MCF 10A (cell line): ENCODE data around the gene ATP5MC3. TPM values are rescaled to one million over a fixed set of nuclear protein-coding genes. Genes with fewer than 3 reads are reported as not detected.
A peak's percentile ranks its signal among the peaks of the same experiment; 100 is the strongest.

Experiments
- BruUV-seq: library from RNA; stranded (reverse); fragments of 400-500 nt; replicated peaks from 2 replicates; lab custom pipeline; 2021; lab: Mats Ljungman, UMichigan
- CTCF ChIA-PET: fragments of 300-600 bp; sonication (Branson Sonifier 250); formaldehyde crosslinking; extraction: SDS; loops from one replicate; lab custom pipeline; 2021; ENCODE audit warnings: antibody characterized with exemption, inconsistent platforms; lab: Yijun Ruan, JAX
- POLR2A ChIA-PET: fragments of 300-600, 350-650 bp; sonication (Branson Sonifier 250); formaldehyde crosslinking; extraction: SDS; loops from one replicate; lab custom pipeline; 2020; ENCODE audit warnings: antibody characterized with exemption, inconsistent platforms; lab: Yijun Ruan, JAX
- DNase-seq: peaks from one replicate; pipeline ENCODE4 v3.0.0-alpha.2; 2018; ENCODE audit not compliant: unreplicated experiment
- H3K27ac Mint-ChIP-seq: one replicate; pipeline ENCODE4 v1.8.0; 2022; ENCODE audit warnings: mild to moderate bottlenecking, low read depth, mixed read lengths; ENCODE audit not compliant: unreplicated experiment
- H3K27me3 Mint-ChIP-seq: one replicate; pipeline ENCODE4 v1.8.0; 2022; ENCODE audit warnings: mixed read lengths; ENCODE audit not compliant: insufficient read depth, unreplicated experiment
- H3K36me3 Mint-ChIP-seq: one replicate; pipeline ENCODE4 v1.8.0; 2022; ENCODE audit warnings: mild to moderate bottlenecking, moderate library complexity, mixed read lengths; ENCODE audit not compliant: insufficient read depth, unreplicated experiment
- H3K4me1 Mint-ChIP-seq: one replicate; pipeline ENCODE4 v1.8.0; 2022; ENCODE audit warnings: mixed read lengths; ENCODE audit not compliant: insufficient read depth, unreplicated experiment
- H3K4me3 Mint-ChIP-seq: one replicate; pipeline ENCODE4 v1.8.0; 2022; ENCODE audit warnings: mild to moderate bottlenecking, moderate library complexity, mixed read lengths; ENCODE audit not compliant: unreplicated experiment
- H3K9me3 Mint-ChIP-seq: one replicate; pipeline ENCODE4 v1.8.0; 2022; ENCODE audit warnings: mixed read lengths; ENCODE audit not compliant: unreplicated experiment
- intact Hi-C: fragments of 100-400 bp; cut with micrococcal nuclease; formaldehyde crosslinking; loops from 2 replicates; pipeline ENCODE4 v1.14.1; 2022
- total RNA-seq: library from RNA; stranded (reverse); gene quantifications from 2 replicates; pipeline ENCODE4 v1.2.3, GENCODE V29; 2022
- TF ChIP-seq, protein P1 (sequence below): fragments of 200-600 bp; IDR thresholded peaks from one replicate; pipeline ENCODE4 v1.8.0; 2022; ENCODE audit warnings: antibody characterized with exemption, mild to moderate bottlenecking; ENCODE audit not compliant: unreplicated experiment

The ATP5MC3 gene
- total RNA-seq, 1 experiment from 2014 or later: 277 TPM

DNA sequence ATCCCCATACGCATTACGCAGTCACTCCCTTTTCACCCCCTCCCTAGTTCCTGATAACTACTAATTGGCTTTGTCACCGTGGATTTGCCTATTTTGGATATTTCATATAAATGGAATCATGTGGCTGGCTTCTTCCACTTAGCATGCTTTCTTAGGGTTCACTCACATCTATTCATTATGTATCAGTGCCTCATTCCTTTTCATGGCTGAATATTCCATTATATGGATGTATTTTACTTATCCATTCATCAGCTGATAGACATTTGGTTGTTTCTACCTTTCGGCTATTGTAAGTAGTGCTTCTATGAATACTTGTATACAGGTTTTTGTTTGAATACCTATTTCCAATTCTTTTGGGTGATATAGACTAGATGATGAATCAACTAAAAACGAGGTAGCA, 4.9 kb downstream of the ATP5MC3 start:
- Mint-ChIP-seq H3K4me1 (peaks cover 18% of the 10 kb centered on the region), H3K27me3 (no peaks in the 10 kb centered on the region), H3K36me3 (peaks cover 90% of the 10 kb centered on the region), H3K4me3 (no peak overlapping the region), H3K27ac (no peak overlapping the region), H3K9me3 (no peaks in the 10 kb centered on the region)
- DNase-seq: no peak
- BruUV-seq: no TSS peak
- POLR2A ChIA-PET: interaction anchor here (0.6 to 7.0 kb wide), 3 partner anchors 8 to 454 kb away, joined by 3 to 99 read pairs (median 3); partner anchors contain the start of gene ATF2
- TF ChIP-seq, protein P1, sequence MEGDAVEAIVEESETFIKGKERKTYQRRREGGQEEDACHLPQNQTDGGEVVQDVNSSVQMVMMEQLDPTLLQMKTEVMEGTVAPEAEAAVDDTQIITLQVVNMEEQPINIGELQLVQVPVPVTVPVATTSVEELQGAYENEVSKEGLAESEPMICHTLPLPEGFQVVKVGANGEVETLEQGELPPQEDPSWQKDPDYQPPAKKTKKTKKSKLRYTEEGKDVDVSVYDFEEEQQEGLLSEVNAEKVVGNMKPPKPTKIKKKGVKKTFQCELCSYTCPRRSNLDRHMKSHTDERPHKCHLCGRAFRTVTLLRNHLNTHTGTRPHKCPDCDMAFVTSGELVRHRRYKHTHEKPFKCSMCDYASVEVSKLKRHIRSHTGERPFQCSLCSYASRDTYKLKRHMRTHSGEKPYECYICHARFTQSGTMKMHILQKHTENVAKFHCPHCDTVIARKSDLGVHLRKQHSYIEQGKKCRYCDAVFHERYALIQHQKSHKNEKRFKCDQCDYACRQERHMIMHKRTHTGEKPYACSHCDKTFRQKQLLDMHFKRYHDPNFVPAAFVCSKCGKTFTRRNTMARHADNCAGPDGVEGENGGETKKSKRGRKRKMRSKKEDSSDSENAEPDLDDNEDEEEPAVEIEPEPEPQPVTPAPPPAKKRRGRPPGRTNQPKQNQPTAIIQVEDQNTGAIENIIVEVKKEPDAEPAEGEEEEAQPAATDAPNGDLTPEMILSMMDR: no peak
- CTCF ChIA-PET: interaction anchor here (0.6 kb wide), 1 partner anchor 478 kb away, joined by 4 read pairs; no protein-coding TSS in a partner anchor
- intact Hi-C loops: no loop called here

DNA sequence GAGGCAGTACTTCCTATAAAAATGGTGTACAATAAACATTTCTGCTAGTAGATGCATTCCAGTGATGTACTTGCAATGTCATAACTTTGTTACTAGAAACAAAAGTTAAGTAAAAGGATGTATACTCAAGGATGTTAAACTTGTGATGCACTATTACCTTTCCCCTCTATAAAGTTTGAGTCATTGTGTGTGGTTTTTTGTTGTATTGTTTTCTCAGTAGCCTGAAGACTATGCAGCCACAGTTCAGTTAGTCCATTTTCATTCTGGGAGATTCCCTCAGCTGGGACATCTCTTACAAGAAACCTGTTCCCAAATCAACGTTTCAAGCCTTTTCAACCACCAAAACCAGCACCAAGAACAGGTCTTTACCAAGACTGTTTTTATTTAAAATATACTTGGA, 5.6 kb downstream of the ATP5MC3 start:
- Mint-ChIP-seq H3K27me3 (no peaks in the 10 kb centered on the region), H3K4me1 (peaks cover 18% of the 10 kb centered on the region), H3K27ac (no peak overlapping the region), H3K4me3 (no peak overlapping the region), H3K9me3 (no peaks in the 10 kb centered on the region), H3K36me3 (peaks cover 91% of the 10 kb centered on the region)
- POLR2A ChIA-PET: interaction anchor here (0.6 to 7.0 kb wide), 2 partner anchors 7 to 8 kb away, joined by 3 to 99 read pairs; partner anchors contain the start of gene ATF2
- CTCF ChIA-PET: interaction anchor here (0.6 kb wide), 1 partner anchor 477 kb away, joined by 4 read pairs; no protein-coding TSS in a partner anchor
- DNase-seq: no peak
- no TSS peak for BruUV-seq
- intact Hi-C loops: no loop called here
- TF ChIP-seq, protein P1: no peak

DNA sequence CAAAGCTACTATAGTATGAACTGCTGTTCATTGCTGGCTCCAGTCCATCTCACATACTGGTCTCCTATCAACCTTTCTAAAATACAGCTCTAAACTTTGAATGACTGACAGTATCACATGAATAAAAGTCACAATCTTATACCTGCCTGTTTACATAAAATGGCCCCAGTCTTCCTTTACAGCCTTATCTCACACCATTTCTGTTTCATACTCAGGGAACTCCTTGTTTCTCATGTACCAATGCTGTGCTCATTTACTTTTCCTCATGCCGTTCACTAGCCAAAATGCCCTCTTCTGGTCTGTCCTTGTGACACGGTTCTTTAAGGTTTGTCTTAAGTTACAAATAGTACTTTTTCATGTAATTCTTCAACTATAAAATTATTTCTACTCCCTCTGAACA, 6.2 kb downstream of the ATP5MC3 start:
- DNase-seq: no peak
- no peak overlapping the region for H3K4me3 Mint-ChIP-seq
- intact Hi-C loops: no loop called here
- TF ChIP-seq, protein P1: no peak
- H3K9me3 Mint-ChIP-seq: no peaks in the 10 kb centered on the region
- no peaks in the 10 kb centered on the region for H3K27me3 Mint-ChIP-seq
- no TSS peak for BruUV-seq
- H3K4me1 Mint-ChIP-seq: peaks cover 20% of the 10 kb centered on the region
- ChIA-PET POLR2A (interaction anchor here (1.0 kb wide), 1 partner anchor 9 kb away, joined by 3 read pairs; no protein-coding TSS in a partner anchor), CTCF (interaction anchor here (0.6 kb wide), 2 partner anchors 159 to 190 kb away, joined by 3 read pairs; no protein-coding TSS in a partner anchor)
- no peak overlapping the region for H3K27ac Mint-ChIP-seq
- H3K36me3 Mint-ChIP-seq: peaks cover 90% of the 10 kb centered on the region

DNA sequence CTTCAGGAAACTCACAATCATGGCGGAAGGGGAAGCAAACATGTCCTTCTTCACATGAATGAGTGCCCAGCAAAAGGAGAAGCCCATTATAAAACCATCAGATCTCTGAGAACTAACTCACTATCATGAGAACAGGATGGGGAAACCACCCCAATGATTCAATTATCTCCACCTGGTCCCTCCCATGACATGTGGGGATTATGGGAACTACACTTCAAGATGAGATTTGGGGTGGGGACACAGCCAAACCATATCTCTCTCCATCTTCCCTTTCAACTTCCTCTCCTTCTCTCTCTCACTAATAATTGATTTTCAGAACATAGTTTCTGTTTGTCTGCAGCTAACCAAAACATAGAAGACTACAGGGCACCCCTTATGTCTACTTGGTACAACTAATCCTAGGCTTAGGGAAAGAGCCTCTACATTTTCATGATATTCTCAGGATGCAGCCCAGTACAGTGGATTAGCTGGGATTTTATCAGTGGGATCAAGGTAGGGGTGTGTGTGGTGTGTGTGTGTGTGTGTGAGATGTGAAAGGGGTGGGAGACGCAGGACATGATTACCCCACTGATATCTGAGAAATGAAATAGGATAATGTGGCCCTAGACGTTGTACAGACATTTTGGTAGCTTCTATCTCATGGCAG, 10.7 kb downstream of the ATP5MC3 start:
- Mint-ChIP-seq H3K4me3 (no peak overlapping the region), H3K4me1 (peaks cover 12% of the 10 kb centered on the region), H3K9me3 (no peaks in the 10 kb centered on the region), H3K27me3 (no peaks in the 10 kb centered on the region), H3K27ac (peak overlapping the region; percentile 33), H3K36me3 (peaks cover 55% of the 10 kb centered on the region)
- ChIA-PET CTCF (interaction anchor here (0.8 kb wide), 1 partner anchor 46 kb away, joined by 3 read pairs; no protein-coding TSS in a partner anchor), POLR2A (interaction anchor here (0.6 to 3.0 kb wide), 2 partner anchors 10 to 132 kb away, joined by 3 to 22 read pairs; partner anchors contain the start of gene ATP5MC3)
- BruUV-seq: no TSS peak
- no peak for DNase-seq
- intact Hi-C loops: no loop called here
- TF ChIP-seq, protein P1: no peak
